H9 (cell line): ENCODE data around the gene GSE1. TPM values are rescaled to one million over a fixed set of nuclear protein-coding genes. Genes with fewer than 3 reads are reported as not detected.

ENCODE experiments used
- DNase-seq: peaks from one replicate; pipeline ENCODE4 v3.0.0-alpha.2; 2017
- H2AFZ ChIP-seq: one replicate; pipeline ENCODE4 v1.6.1; 2013; ENCODE audit warnings: mild to moderate bottlenecking, low read length, control low read depth, moderate library complexity
- H2AK5ac ChIP-seq: 2 replicates; pipeline ENCODE4 v1.6.1; 2013; ENCODE audit warnings: low read length, control low read depth, mixed read lengths; ENCODE audit not compliant: insufficient read length
- H2BK120ac ChIP-seq: one replicate; pipeline ENCODE4 v1.6.1; 2013; ENCODE audit warnings: low read depth, mild to moderate bottlenecking, low read length, control low read depth, inconsistent platforms; ENCODE audit not compliant: poor library complexity, severe bottlenecking
- H2BK12ac ChIP-seq: 2 replicates; pipeline ENCODE4 v1.6.1; 2013; ENCODE audit warnings: low read length, control low read depth, mixed read lengths, low read depth; ENCODE audit not compliant: insufficient read length
- H2BK15ac ChIP-seq: 2 replicates; pipeline ENCODE4 v1.6.1; 2013; ENCODE audit warnings: low read depth, low read length, control low read depth
- H2BK20ac ChIP-seq: one replicate; pipeline ENCODE4 v1.6.1; 2013; ENCODE audit warnings: low read depth, mild to moderate bottlenecking, low read length, control low read depth, inconsistent platforms; ENCODE audit not compliant: poor library complexity, severe bottlenecking
- H2BK5ac ChIP-seq: 2 replicates; pipeline ENCODE4 v1.6.1; 2013; ENCODE audit warnings: low read length, control low read depth, mixed read lengths; ENCODE audit not compliant: insufficient read length
- H3K14ac ChIP-seq: 2 replicates; pipeline ENCODE4 v1.6.1; 2013; ENCODE audit warnings: low read length, control low read depth; ENCODE audit not compliant: insufficient read depth
- H3K18ac ChIP-seq: 2 replicates; pipeline ENCODE4 v1.6.1; 2013; ENCODE audit warnings: low read depth, mild to moderate bottlenecking, mixed read lengths, low read length, control low read depth; ENCODE audit not compliant: insufficient read length
- H3K23ac ChIP-seq: 2 replicates; pipeline ENCODE4 v1.6.1; 2013; ENCODE audit warnings: low read length, control low read depth, mixed read lengths, low read depth; ENCODE audit not compliant: insufficient read length
- H3K23me2 ChIP-seq: 2 replicates; pipeline ENCODE4 v1.6.1; 2013; ENCODE audit warnings: low read depth, mild to moderate bottlenecking, mixed read lengths, low read length, control low read depth; ENCODE audit not compliant: insufficient read length, poor library complexity, severe bottlenecking
- H3K27ac ChIP-seq: 2 replicates; pipeline ENCODE4 v1.5.1; 2013; ENCODE audit warnings: low read length, control low read depth, mixed read lengths, low read depth; ENCODE audit not compliant: insufficient read length
- H3K27me3 ChIP-seq: 2 replicates; pipeline ENCODE4 v1.6.1; 2013; ENCODE audit warnings: low read length, control low read depth, inconsistent platforms; ENCODE audit not compliant: insufficient read depth
- H3K4ac ChIP-seq: 2 replicates; pipeline ENCODE4 v1.6.1; 2013; ENCODE audit warnings: low read depth, mild to moderate bottlenecking, control low read depth, inconsistent platforms, low read length, moderate library complexity
- H3K4me1 ChIP-seq: 2 replicates; pipeline ENCODE4 v1.6.1; 2013; ENCODE audit warnings: low read length, control low read depth, inconsistent platforms; ENCODE audit not compliant: insufficient read depth
- H3K4me2 ChIP-seq: 2 replicates; pipeline ENCODE4 v1.6.1; 2013; ENCODE audit warnings: low read length, control low read depth, mixed read lengths; ENCODE audit not compliant: insufficient read length, insufficient read depth
- H3K56ac ChIP-seq: 2 replicates; pipeline ENCODE4 v1.6.1; 2013; ENCODE audit warnings: low read depth, mild to moderate bottlenecking, mixed read lengths, low read length, control low read depth; ENCODE audit not compliant: insufficient read length
- H3K79me1 ChIP-seq: 2 replicates; pipeline ENCODE4 v1.6.1; 2013; ENCODE audit warnings: low read depth, mild to moderate bottlenecking, moderate library complexity, low read length, control low read depth, inconsistent platforms; ENCODE audit not compliant: insufficient read depth, poor library complexity, severe bottlenecking
- H3K79me2 ChIP-seq: 2 replicates; pipeline ENCODE4 v1.6.1; 2013; ENCODE audit warnings: low read length, control low read depth, inconsistent platforms; ENCODE audit not compliant: insufficient read depth
- H3K9ac ChIP-seq: 2 replicates; pipeline ENCODE4 v1.6.1; 2013; ENCODE audit warnings: low read length, control low read depth, mixed read lengths; ENCODE audit not compliant: insufficient read length; ENCODE audit errors: extremely low read depth
- H3K9me3 ChIP-seq: one replicate; pipeline ENCODE4 v1.6.1; 2013; ENCODE audit warnings: low read depth, low read length, inconsistent platforms; ENCODE audit not compliant: control insufficient read depth
- H3T11ph ChIP-seq: one replicate; pipeline ENCODE4 v1.6.1; 2013; ENCODE audit warnings: mild to moderate bottlenecking, low read length, control low read depth, inconsistent platforms
- H4K20me1 ChIP-seq: one replicate; pipeline ENCODE4 v1.6.1; 2013; ENCODE audit not compliant: control insufficient read depth, insufficient read length, insufficient read depth
- H4K5ac ChIP-seq: 2 replicates; pipeline ENCODE4 v1.6.1; 2013; ENCODE audit warnings: low read depth, mild to moderate bottlenecking, mixed read lengths, low read length, control low read depth; ENCODE audit not compliant: insufficient read length
- H4K8ac ChIP-seq: replicated peaks from 2 replicates; pipeline ENCODE4 v1.6.1; 2013; ENCODE audit warnings: low read length, control low read depth, mixed read lengths, low read depth; ENCODE audit not compliant: insufficient read length
- H4K91ac ChIP-seq: 2 replicates; pipeline ENCODE4 v1.6.1; 2013; ENCODE audit warnings: low read depth, mild to moderate bottlenecking, moderate library complexity, mixed read lengths, low read length, control low read depth; ENCODE audit not compliant: insufficient read length
- H3K27ac Mint-ChIP-seq, 3 experiments: 2 replicates in 2 of 3; 3 replicates in 1 of 3; pipeline ENCODE4 v1.8.0; 2020 to 2021; ENCODE audit warnings: mixed read lengths in 3 of 3, mild to moderate bottlenecking in 1 of 3, moderate library complexity in 1 of 3
- H3K27me3 Mint-ChIP-seq: 2 replicates; pipeline ENCODE4 v1.8.0; 2021; ENCODE audit warnings: low read depth, mild to moderate bottlenecking, moderate library complexity, mixed read lengths
- H3K36me3 Mint-ChIP-seq, 3 experiments: 2 replicates in 2 of 3; 3 replicates in 1 of 3; pipeline ENCODE4 v1.8.0; 2020 to 2021; ENCODE audit warnings: low read depth in 3 of 3, mixed read lengths in 3 of 3; ENCODE audit not compliant: insufficient read depth in 1 of 3
- H3K4me1 Mint-ChIP-seq, 2 experiments: 2 replicates each; pipeline ENCODE4 v1.8.0; 2020; ENCODE audit warnings: mixed read lengths in 2 of 2
- H3K4me3 Mint-ChIP-seq, 2 experiments: 2 replicates in 1 of 2; 3 replicates in 1 of 2; pipeline ENCODE4 v1.8.0; 2020 to 2021; ENCODE audit warnings: mild to moderate bottlenecking in 2 of 2, mixed read lengths in 2 of 2, moderate library complexity in 1 of 2
- H3K9me3 Mint-ChIP-seq, 2 experiments: 2 replicates in 1 of 2; 3 replicates in 1 of 2; pipeline ENCODE4 v1.8.0; 2020; ENCODE audit warnings: mild to moderate bottlenecking in 2 of 2, mixed read lengths in 2 of 2, moderate library complexity in 1 of 2
- WGBS: extraction: QIAGEN DNeasy Blood & Tissue Kit; methylation state at CpG from one replicate; pipeline ENCODE4 v1.1.7; 2013; ENCODE audit warnings: missing lambda C conversion rate, low lambda C conversion rate, mixed read lengths; ENCODE audit not compliant: insufficient read length; ENCODE audit errors: extremely low coverage; 5-methylcytosine and 5-hydroxymethylcytosine counted together
- total RNA-seq: library from RNA; stranded (reverse); gene quantifications from 2 replicates; pipeline ENCODE4 v1.2.1, GENCODE V29; 2021
- TF ChIP-seq, protein P1 (sequence below): fragments of 200-600 bp; sonication (generic); conservative IDR thresholded peaks from 3 replicates; pipeline ENCODE4 v1.8.0; 2021; ENCODE audit warnings: antibody characterized with exemption, mild to moderate bottlenecking

Gene GSE1
- total RNA-seq, 1 experiment from 2014 or later, result 125 TPM

GRCh38 chr16:85567935-85568334, 45.2 kb upstream of the GSE1 start:
- Histone ChIP-seq H3K23me2 (no peaks in the 10 kb centered on the region), H3K27me3 (no peaks in the 10 kb centered on the region), H2BK120ac (no peak overlapping the region), H3K4me2 (no peak overlapping the region), H2BK12ac (no peak overlapping the region), H3K18ac (no peak overlapping the region), H4K20me1 (no peaks in the 10 kb centered on the region), H3K4me1 (peaks cover 3% of the 10 kb centered on the region; the same call in 1 of the 2 replicates), H4K8ac (no peak overlapping the region), H3K9me3 (no peaks in the 10 kb centered on the region), H2BK15ac (no peak overlapping the region), H3K23ac (no peak overlapping the region), H3K27ac (no peak overlapping the region), H2BK5ac (no peak overlapping the region), H4K5ac (no peak overlapping the region), H3K4ac (no peak overlapping the region), H3K14ac (no peak overlapping the region), H3T11ph (no peak overlapping the region), H2AK5ac (no peak overlapping the region), H2AFZ (no peak overlapping the region), H3K79me2 (peaks cover 9% of the 10 kb centered on the region; the same call in 1 of the 2 replicates), H3K56ac (no peak overlapping the region), H3K79me1 (no peaks in the 10 kb centered on the region), H3K9ac (no peak overlapping the region), H2BK20ac (no peak overlapping the region), H4K91ac (no peak overlapping the region)
- peaks cover 4% of the 10 kb centered on the region for H3K27me3 Mint-ChIP-seq
- H3K4me1 Mint-ChIP-seq, result peaks cover 61 to 75% of the 10 kb centered on the region in 2 experiments
- no peak overlapping the region for H3K27ac Mint-ChIP-seq
- TF ChIP-seq, protein P1, sequence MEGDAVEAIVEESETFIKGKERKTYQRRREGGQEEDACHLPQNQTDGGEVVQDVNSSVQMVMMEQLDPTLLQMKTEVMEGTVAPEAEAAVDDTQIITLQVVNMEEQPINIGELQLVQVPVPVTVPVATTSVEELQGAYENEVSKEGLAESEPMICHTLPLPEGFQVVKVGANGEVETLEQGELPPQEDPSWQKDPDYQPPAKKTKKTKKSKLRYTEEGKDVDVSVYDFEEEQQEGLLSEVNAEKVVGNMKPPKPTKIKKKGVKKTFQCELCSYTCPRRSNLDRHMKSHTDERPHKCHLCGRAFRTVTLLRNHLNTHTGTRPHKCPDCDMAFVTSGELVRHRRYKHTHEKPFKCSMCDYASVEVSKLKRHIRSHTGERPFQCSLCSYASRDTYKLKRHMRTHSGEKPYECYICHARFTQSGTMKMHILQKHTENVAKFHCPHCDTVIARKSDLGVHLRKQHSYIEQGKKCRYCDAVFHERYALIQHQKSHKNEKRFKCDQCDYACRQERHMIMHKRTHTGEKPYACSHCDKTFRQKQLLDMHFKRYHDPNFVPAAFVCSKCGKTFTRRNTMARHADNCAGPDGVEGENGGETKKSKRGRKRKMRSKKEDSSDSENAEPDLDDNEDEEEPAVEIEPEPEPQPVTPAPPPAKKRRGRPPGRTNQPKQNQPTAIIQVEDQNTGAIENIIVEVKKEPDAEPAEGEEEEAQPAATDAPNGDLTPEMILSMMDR, result no peak
- peaks cover 4 to 21% (median 5%) of the 10 kb centered on the region in 3 experiments; a peak in 6 of 7 replicates for H3K36me3 Mint-ChIP-seq
- H3K9me3 Mint-ChIP-seq, result peaks cover 8 to 9% of the 10 kb centered on the region in 2 experiments; a peak in 4 of 5 replicates
- DNase-seq, result no peak
- no CpG with 5 or more reads among the region's 4 CpGs for WGBS
- no peak overlapping the region for H3K4me3 Mint-ChIP-seq
